ENCODE measurements around the gene GIGYF2. TPM values are rescaled to one million over a fixed set of nuclear protein-coding genes. Genes with fewer than 3 reads are reported as not detected.

The GIGYF2 gene
- total and polyA plus RNA-seq, 8 donors = 17.4 to 50.9 (median 41.0) TPM

DNA sequence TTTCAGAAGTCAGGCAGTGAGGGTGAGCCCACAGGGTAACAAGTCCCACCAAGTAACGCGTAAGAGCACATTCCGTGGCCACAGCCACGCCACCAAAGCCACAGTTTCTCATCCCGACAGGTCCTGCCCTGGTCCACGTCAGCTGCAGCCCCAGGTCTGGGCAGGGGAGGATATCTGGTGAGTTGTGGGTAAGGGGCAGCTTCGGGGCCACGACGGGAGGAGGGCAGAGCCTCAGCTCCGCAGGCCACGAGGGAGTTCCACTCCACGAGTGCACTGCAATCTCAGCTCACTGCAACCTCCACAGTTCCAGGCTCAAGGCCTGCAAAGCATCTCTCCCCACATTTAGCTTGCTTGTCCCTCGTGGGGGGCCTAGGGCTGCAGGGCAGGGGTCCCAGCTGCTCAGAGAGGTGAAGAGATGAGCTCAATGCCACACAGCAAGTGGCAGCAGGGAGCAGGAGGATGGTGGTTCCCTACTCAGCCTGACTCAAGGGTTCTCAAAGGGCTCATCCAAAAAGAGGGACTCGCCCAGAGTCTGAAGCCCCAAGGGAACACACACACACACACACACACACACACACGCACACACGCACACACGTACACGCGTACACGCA lies 185.5 kb downstream of the GIGYF2 start:
- Histone ChIP-seq H3K4me1 (no peaks in the 10 kb centered on the region), H3K9me3 (no peaks in the 10 kb centered on the region), H3K27me3 (no peaks in the 10 kb centered on the region), H3K36me3 (no peaks in the 10 kb centered on the region), H3K4me3 (no peak overlapping the region), H3K27ac (no peak overlapping the region)
- FAIRE-seq (no peak), DNase-seq (peak in 1 of 6 donors; percentile 28), ATAC-seq (no peak)
- intact Hi-C loops (cut with DNase I) = no loop called here
- WGBS, 2 donors = 90 to 92% methylated on average over 20 of the region's 20 CpGs
- TF ChIP-seq, protein P1, sequence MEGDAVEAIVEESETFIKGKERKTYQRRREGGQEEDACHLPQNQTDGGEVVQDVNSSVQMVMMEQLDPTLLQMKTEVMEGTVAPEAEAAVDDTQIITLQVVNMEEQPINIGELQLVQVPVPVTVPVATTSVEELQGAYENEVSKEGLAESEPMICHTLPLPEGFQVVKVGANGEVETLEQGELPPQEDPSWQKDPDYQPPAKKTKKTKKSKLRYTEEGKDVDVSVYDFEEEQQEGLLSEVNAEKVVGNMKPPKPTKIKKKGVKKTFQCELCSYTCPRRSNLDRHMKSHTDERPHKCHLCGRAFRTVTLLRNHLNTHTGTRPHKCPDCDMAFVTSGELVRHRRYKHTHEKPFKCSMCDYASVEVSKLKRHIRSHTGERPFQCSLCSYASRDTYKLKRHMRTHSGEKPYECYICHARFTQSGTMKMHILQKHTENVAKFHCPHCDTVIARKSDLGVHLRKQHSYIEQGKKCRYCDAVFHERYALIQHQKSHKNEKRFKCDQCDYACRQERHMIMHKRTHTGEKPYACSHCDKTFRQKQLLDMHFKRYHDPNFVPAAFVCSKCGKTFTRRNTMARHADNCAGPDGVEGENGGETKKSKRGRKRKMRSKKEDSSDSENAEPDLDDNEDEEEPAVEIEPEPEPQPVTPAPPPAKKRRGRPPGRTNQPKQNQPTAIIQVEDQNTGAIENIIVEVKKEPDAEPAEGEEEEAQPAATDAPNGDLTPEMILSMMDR (IDR thresholded peaks at IDR 0.05) = no peak

DNA sequence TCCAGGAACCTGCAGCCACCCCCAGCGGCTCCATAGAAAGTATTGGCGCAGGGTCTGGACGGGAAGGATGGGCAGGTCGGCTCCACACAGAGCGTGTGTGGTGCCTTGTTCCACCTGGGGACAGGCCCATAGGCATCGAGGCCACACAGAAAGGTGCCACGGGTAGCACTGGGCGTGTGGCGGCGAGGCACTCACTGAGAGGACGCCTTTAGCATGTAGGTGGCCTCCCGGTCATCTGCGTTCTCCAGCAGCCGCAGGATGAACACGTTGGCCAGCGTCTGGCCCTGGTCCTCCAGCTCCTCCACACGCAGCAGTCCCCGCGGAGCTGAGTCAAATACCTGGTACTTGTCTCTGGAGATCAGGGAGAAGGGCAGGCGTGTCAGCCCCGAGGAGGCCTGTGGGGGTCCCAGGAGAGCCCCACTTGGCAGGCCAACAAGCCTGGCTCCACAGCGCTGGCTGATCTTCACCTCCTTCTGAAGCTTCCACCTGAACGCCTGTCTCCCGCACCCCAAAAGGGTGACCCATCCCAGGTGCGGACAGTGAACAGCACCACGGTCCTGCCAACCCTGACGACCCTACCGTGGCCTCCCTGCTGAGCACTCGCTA lies 186.1 kb downstream of the GIGYF2 start:
- Histone ChIP-seq H3K27ac (no peak overlapping the region), H3K36me3 (no peaks in the 10 kb centered on the region), H3K4me3 (no peak overlapping the region), H3K9me3 (no peaks in the 10 kb centered on the region), H3K27me3 (no peaks in the 10 kb centered on the region), H3K4me1 (no peaks in the 10 kb centered on the region)
- intact Hi-C loops (cut with DNase I) = no loop called here
- ATAC-seq (no peak), FAIRE-seq (no peak), DNase-seq (peak in 1 of 6 donors; percentile 55)
- 90 to 93% methylated on average over 29 of the region's 29 CpGs for WGBS, 2 donors
- TF ChIP-seq, protein P1 (IDR thresholded peaks at IDR 0.05) = no peak

DNA sequence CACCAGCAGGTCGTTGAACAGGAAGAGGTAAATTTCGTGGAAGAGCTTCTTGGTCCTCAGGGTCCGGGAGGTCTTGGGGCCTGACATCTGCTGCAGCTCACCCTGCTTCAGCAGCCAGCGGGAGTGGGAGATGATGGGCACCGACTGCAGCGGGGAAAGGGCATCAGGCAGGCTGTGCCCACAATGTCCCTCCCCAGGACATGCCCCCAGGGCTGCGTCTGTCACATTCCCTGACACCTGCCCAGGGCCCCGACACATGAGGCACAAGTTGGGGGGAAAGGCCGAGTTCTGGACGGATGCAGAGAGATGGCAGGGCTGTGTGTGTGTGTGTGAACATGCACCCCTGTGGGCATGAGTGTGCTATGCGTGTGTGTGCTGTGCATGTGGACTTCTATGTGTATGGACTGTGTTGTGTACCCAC lies 186.9 kb downstream of the GIGYF2 start:
- WGBS, 2 donors = 84 to 86% methylated on average over 11 of the region's 11 CpGs
- intact Hi-C loops (cut with DNase I) = no loop called here
- ATAC-seq (no peak), DNase-seq (peak in 1 of 6 donors; percentile 53), FAIRE-seq (no peak)
- Histone ChIP-seq H3K36me3 (no peaks in the 10 kb centered on the region), H3K27me3 (no peaks in the 10 kb centered on the region), H3K9me3 (no peaks in the 10 kb centered on the region), H3K27ac (no peak overlapping the region), H3K4me1 (no peaks in the 10 kb centered on the region), H3K4me3 (no peak overlapping the region)
- TF ChIP-seq, protein P1 (IDR thresholded peaks at IDR 0.05) = no peak

DNA sequence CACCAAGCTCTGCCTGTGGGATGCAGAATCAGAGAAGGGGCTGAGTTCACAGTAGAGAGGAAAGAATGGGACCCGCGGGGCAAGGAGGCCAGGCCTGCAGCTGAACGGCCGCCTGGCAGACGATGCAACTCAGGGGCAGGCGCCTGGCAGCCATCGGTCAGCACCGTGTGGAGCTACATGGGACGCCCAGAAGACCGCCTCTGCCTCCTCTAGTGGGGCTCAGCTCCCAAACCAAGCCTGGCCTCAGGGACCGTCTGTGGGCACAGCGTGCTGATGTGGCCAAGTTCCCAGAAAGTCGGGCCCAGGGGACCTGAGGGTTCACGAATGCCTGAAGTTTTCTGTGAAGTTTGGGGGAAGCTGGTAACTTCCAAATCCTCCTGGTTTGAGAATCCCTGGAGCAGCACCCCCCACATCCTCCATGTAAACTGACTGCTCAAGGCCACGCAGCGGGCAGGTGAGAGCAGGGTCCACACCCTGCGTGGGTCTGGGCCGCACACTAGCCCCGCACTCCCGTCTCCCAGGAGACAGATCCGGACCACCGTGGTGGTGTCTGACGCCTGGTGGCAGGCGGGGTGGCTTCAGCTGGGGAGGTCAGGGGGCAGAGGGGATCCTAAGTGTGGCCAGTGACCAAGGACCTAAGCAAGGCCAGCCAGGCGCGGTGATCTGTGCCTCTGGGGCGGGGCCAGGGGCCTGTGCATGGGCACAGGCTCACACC lies 187.6 kb downstream of the GIGYF2 start:
- intact Hi-C loops (cut with DNase I) = no loop called here
- no peak for FAIRE-seq
- TF ChIP-seq, protein P1 (IDR thresholded peaks at IDR 0.05) = no peak
- Histone ChIP-seq H3K4me1 (no peaks in the 10 kb centered on the region), H3K27me3 (no peaks in the 10 kb centered on the region), H3K36me3 (no peaks in the 10 kb centered on the region), H3K9me3 (no peaks in the 10 kb centered on the region), H3K27ac (no peak overlapping the region), H3K4me3 (no peak overlapping the region)
- WGBS, 2 donors = 90% methylated on average over 27 of the region's 27 CpGs
- no peak for ATAC-seq
- DNase-seq = peak in 2 of 6 donors; percentile 45 to 48

Measured in pancreas (tissue), 10 donors.